Measurements from ENCODE around the gene ABCC3.
"Not testable (repeated sequence)": the region's sequence is repeated elsewhere in the genome, so short reads cannot be mapped to it uniquely, and the experiment has no call there.

ABCC3 gene

DNA sequence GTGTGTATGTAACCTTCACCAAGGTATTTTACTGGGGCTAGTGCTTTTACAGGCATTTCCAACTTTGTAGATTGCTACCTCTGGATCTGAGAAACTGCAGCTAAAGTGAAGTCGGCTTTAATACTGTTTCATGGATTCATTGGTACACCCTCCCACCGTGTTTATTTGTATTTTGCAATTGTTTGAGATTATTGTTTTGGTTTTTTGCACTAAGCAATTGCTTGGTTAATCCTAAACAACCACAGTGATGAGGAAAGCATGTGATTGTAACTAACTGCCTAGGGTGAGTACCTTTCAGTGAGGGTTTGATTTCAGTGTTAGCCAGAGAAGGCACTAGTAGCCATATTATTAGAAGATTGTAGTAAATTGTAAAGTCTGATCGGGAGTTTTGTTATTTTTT lies 88.1 kb downstream of the ABCC3 start:
- peak overlapping the region; percentile 14 for H3K4me3 ChIP-seq
- H3K27ac ChIP-seq: no peak overlapping the region
- peak overlapping the region; percentile 45 for H3K9ac ChIP-seq (ENCODE audit: insufficient read length)
- no peak for DNase-seq (ENCODE audit: low read depth, low spot score)
- TF ChIP-seq EZH2 (IDR thresholded peaks at IDR 0.05) (no peak), POLR2AphosphoS5 (IDR thresholded peaks at IDR 0.05; ENCODE audit: borderline replicate concordance, low read depth, low read length) (no peak), FOXP2 (optimal IDR thresholded peaks at IDR 0.05; ENCODE audit: control extremely low read depth, extremely low read length, insufficient read depth) (no peak)
- H3K36me3 ChIP-seq (ENCODE audit: insufficient read depth, low read length): peaks cover 42% of the 10 kb centered on the region
- no peaks in the 10 kb centered on the region for H3K9me3 ChIP-seq (ENCODE audit: low read depth, low read length)

DNA sequence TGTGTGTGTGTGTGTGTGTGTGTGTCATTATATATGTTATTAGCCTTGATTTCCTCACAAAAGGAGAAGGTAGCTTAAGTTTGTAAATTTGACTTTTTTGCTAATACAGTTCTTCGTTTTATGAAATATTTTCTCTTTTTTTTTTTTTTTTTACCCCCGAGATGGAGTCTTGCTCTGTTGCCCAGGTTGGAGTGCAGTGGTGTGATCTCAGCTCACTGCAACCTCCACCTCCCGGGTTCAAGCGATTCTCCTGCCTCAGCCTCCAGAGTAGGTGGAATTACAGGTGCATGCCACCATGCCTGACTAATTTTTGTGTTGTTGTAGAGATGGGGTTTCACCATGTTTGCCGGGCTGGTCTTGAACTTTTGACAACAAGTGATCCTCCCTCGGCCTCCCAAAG lies 89.9 kb downstream of the ABCC3 start:
- DNase-seq (ENCODE audit: low read depth, low spot score); H3K9ac ChIP-seq (ENCODE audit: insufficient read length); H3K27ac ChIP-seq; H3K4me3 ChIP-seq; H3K9me3 ChIP-seq (ENCODE audit: low read depth, low read length): not testable (repeated sequence)
- H3K36me3 ChIP-seq (ENCODE audit: insufficient read depth, low read length): peaks cover 47% of the 10 kb centered on the region

DNA sequence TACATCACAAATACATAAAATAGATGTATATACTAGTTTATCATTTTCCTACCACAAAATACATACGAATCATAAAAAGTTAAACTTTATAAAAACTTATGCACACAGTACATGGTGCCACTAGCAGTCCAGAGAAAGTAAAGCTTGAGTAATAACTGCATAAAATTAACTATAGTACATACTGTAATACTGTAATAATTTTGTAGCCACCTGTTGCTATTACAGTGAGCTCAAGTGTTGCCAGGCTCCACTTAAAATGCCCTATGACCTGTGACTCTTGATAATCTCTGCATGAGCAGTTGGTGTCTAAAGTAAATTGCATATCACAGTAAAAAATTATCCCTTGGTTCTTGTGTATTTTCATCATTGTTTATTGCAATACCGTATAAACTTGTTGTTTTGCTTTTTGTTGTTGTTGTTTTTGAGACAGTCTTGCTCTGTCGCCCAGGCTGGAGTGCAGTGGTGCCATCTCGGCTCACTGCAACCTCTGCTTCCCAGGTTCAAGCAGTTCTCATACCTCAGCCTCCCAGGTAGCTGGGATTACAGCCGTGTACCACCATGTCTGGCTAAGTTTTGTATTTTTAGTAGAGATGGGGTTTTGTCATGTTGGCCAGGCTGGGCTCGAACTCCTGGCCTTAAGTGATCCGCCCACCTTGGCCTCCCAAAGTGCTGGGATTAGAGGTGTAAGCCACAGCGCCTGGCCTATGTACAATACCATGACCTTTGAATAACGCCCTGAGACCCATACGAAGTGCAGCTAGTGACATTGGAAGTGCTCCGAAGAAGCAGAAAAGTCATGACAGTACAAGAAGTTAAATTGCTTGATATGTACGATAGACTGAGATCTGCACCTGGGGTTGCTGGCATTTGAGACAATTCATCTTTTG lies 91.3 kb downstream of the ABCC3 start:
- Histone ChIP-seq H3K27ac (no peak overlapping the region), H3K9me3 (ENCODE audit: low read depth, low read length) (no peaks in the 10 kb centered on the region), H3K36me3 (ENCODE audit: insufficient read depth, low read length) (peaks cover 43% of the 10 kb centered on the region), H3K9ac (ENCODE audit: insufficient read length) (no peak overlapping the region), H3K4me3 (no peak overlapping the region)
- TF ChIP-seq EZH2 (IDR thresholded peaks at IDR 0.05) (no peak), POLR2AphosphoS5 (IDR thresholded peaks at IDR 0.05; ENCODE audit: borderline replicate concordance, low read depth, low read length) (no peak), FOXP2 (optimal IDR thresholded peaks at IDR 0.05; ENCODE audit: control extremely low read depth, extremely low read length, insufficient read depth) (no peak)
- no peak for DNase-seq (ENCODE audit: low read depth, low spot score)

- no peak for TF ChIP-seq FOXP2 (optimal IDR thresholded peaks at IDR 0.05; ENCODE audit: control extremely low read depth, extremely low read length, insufficient read depth)
- no peak for TF ChIP-seq EZH2 (IDR thresholded peaks at IDR 0.05)
- no peak for TF ChIP-seq POLR2AphosphoS5 (IDR thresholded peaks at IDR 0.05; ENCODE audit: borderline replicate concordance, low read depth, low read length)
- no peak overlapping the region for H3K4me3 ChIP-seq
- no peak for DNase-seq (ENCODE audit: low read depth, low spot score)
- no peak overlapping the region for H3K9ac ChIP-seq (ENCODE audit: insufficient read length)
- no peaks in the 10 kb centered on the region for H3K9me3 ChIP-seq (ENCODE audit: low read depth, low read length)
- no peak overlapping the region for H3K27ac ChIP-seq
- H3K36me3 ChIP-seq (ENCODE audit: insufficient read depth, low read length): peaks cover 26% of the 10 kb centered on the region
Observed at GRCh38 chr17:50728112-50728429, 93.4 kb downstream of the ABCC3 start.

GRCh38 chr17:50728881-50729765 lies 94.4 kb downstream of the ABCC3 start:
- Histone ChIP-seq H3K4me3 (no peak overlapping the region), H3K27ac (peak overlapping the region; percentile 25; the same call in 1 of the 2 replicates), H3K36me3 (ENCODE audit: insufficient read depth, low read length) (peaks cover 16% of the 10 kb centered on the region), H3K9me3 (ENCODE audit: low read depth, low read length) (no peaks in the 10 kb centered on the region), H3K9ac (ENCODE audit: insufficient read length) (no peak overlapping the region)
- DNase-seq (ENCODE audit: low read depth, low spot score): no peak
- TF ChIP-seq FOXP2 (optimal IDR thresholded peaks at IDR 0.05; ENCODE audit: control extremely low read depth, extremely low read length, insufficient read depth) (no peak), EZH2 (IDR thresholded peaks at IDR 0.05) (no peak), POLR2AphosphoS5 (IDR thresholded peaks at IDR 0.05; ENCODE audit: borderline replicate concordance, low read depth, low read length) (no peak)

GRCh38 chr17:50731575-50732460 lies 97.1 kb downstream of the ABCC3 start:
- H3K9ac ChIP-seq (ENCODE audit: insufficient read length): no peak overlapping the region
- H3K27ac ChIP-seq: 0 out of 2 replicates have a peak overlapping the region, but pooled peaks have one; percentile 19
- H3K9me3 ChIP-seq (ENCODE audit: low read depth, low read length): no peaks in the 10 kb centered on the region
- no peak for DNase-seq (ENCODE audit: low read depth, low spot score)
- no peak overlapping the region for H3K4me3 ChIP-seq
- H3K36me3 ChIP-seq (ENCODE audit: insufficient read depth, low read length): peaks cover 9% of the 10 kb centered on the region
- no peak for TF ChIP-seq EZH2 (IDR thresholded peaks at IDR 0.05)
- no peak for TF ChIP-seq POLR2AphosphoS5 (IDR thresholded peaks at IDR 0.05; ENCODE audit: borderline replicate concordance, low read depth, low read length)
- TF ChIP-seq FOXP2 (optimal IDR thresholded peaks at IDR 0.05; ENCODE audit: control extremely low read depth, extremely low read length, insufficient read depth): no peak

GRCh38 chr17:50735287-50735686 lies 100.6 kb downstream of the ABCC3 start:
- Histone ChIP-seq H3K27ac (no peak overlapping the region), H3K36me3 (ENCODE audit: insufficient read depth, low read length) (peaks cover 39% of the 10 kb centered on the region), H3K9me3 (ENCODE audit: low read depth, low read length) (no peaks in the 10 kb centered on the region), H3K9ac (ENCODE audit: insufficient read length) (no peak overlapping the region), H3K4me3 (no peak overlapping the region)
- no peak for TF ChIP-seq FOXP2 (optimal IDR thresholded peaks at IDR 0.05; ENCODE audit: control extremely low read depth, extremely low read length, insufficient read depth)
- no peak for TF ChIP-seq POLR2AphosphoS5 (IDR thresholded peaks at IDR 0.05; ENCODE audit: borderline replicate concordance, low read depth, low read length)
- TF ChIP-seq EZH2 (IDR thresholded peaks at IDR 0.05): no peak
- DNase-seq (ENCODE audit: low read depth, low spot score): no peak
